ENCODE results near the gene VAX1. TPM values are rescaled to one million over a fixed set of nuclear protein-coding genes. Genes with fewer than 3 reads are reported as not detected.

The VAX1 gene
- total RNA-seq, 1 donor from 2014 or later: not detected

DNA sequence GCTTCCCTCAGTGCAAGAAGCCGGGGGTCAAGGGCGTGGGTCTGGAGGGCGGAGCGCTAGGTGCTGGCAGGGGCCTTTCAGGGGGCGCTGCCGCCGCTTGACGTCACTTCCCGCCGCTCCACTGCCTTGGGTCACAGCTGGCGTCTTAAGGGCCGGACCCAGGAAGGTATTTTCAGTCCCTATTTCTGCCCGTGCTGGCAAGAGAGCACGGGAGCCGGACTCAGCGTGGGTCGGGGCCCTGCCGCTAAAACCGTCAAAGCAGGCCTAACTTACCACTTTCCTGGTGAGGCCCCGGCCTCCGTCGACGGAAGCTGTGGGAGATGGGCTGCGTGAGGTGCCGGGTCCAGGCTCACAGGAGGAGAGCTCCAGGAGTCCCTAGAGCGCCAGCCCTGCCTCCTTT lies 12.0 kb downstream of the VAX1 start:
- Mint-ChIP-seq H3K36me3 (ENCODE audit: low read depth) (no peaks in the 10 kb centered on the region), H3K27me3 (ENCODE audit: low read depth) (peaks cover 39% of the 10 kb centered on the region)

GRCh38 chr10:117112220-117112619 lies 25.9 kb downstream of the VAX1 start:
- no peaks in the 10 kb centered on the region for H3K36me3 Mint-ChIP-seq (ENCODE audit: low read depth)
- H3K27ac Mint-ChIP-seq (ENCODE audit: unreplicated experiment): no peak overlapping the region
- H3K4me1 Mint-ChIP-seq (ENCODE audit: low read depth): no peaks in the 10 kb centered on the region
- no peak overlapping the region for H3K4me3 Mint-ChIP-seq (ENCODE audit: unreplicated experiment)
- no peak for DNase-seq (ENCODE audit: low spot score)
- H3K9me3 Mint-ChIP-seq (ENCODE audit: low read depth): peaks cover 7% of the 10 kb centered on the region
- peaks cover 23% of the 10 kb centered on the region for H3K27me3 Mint-ChIP-seq (ENCODE audit: low read depth)
- TF ChIP-seq CTCF (IDR thresholded peaks at IDR 0.05): peak; percentile 69

More for the DNA sequence above, 12.0 kb downstream of the VAX1 start:
- Mint-ChIP-seq H3K9me3 (ENCODE audit: low read depth) (no peaks in the 10 kb centered on the region), H3K27ac (ENCODE audit: unreplicated experiment) (no peak overlapping the region), H3K4me1 (ENCODE audit: low read depth) (peaks cover 5% of the 10 kb centered on the region), H3K4me3 (ENCODE audit: unreplicated experiment) (no peak overlapping the region)
- TF ChIP-seq CTCF (IDR thresholded peaks at IDR 0.05): no peak
- DNase-seq (ENCODE audit: low spot score): no peak

GRCh38 chr10:117107238-117107637 lies 30.8 kb downstream of the VAX1 start:
- peaks cover 2% of the 10 kb centered on the region for H3K36me3 Mint-ChIP-seq (ENCODE audit: low read depth)
- no peak overlapping the region for H3K27ac Mint-ChIP-seq (ENCODE audit: unreplicated experiment)
- DNase-seq (ENCODE audit: low spot score): no peak
- H3K9me3 Mint-ChIP-seq (ENCODE audit: low read depth): no peaks in the 10 kb centered on the region
- peaks cover 17% of the 10 kb centered on the region for H3K27me3 Mint-ChIP-seq (ENCODE audit: low read depth)
- no peaks in the 10 kb centered on the region for H3K4me1 Mint-ChIP-seq (ENCODE audit: low read depth)
- H3K4me3 Mint-ChIP-seq (ENCODE audit: unreplicated experiment): no peak overlapping the region
- TF ChIP-seq CTCF (IDR thresholded peaks at IDR 0.05): no peak

DNA sequence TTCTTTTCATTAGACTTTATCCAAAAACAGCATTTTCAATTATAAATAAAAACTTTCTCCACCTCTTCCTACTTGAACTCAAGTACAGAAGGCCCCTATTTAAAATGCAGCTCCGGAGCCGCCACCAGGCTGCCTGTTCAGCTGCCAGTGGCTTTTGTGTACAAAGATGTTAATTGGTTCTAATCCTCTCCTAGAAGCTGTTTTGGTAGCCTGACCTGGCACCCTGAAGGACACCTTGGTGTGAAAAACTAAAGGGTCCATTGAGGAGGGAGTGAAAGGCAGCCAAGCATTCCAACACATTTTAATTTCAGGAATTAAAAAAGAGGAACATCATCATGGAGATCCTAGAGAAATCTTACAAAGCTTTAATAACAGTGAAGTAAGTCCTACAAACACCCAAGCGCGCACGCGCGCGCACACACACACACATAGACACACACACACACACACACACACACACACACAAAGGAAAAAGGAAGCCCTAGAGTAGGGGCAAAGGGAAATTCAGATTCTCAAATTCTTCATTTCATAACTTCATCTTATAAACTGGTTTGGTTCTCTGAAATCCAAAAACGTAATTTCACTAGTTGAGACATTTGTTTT lies 41.4 kb downstream of the VAX1 start:
- Mint-ChIP-seq H3K9me3 (ENCODE audit: low read depth) (no peaks in the 10 kb centered on the region), H3K27ac (ENCODE audit: unreplicated experiment) (no peak overlapping the region), H3K4me3 (ENCODE audit: unreplicated experiment) (no peak overlapping the region), H3K27me3 (ENCODE audit: low read depth) (peaks cover 19% of the 10 kb centered on the region), H3K4me1 (ENCODE audit: low read depth) (no peaks in the 10 kb centered on the region), H3K36me3 (ENCODE audit: low read depth) (no peaks in the 10 kb centered on the region)
- no peak for TF ChIP-seq CTCF (IDR thresholded peaks at IDR 0.05)
- DNase-seq (ENCODE audit: low spot score): no peak

DNA sequence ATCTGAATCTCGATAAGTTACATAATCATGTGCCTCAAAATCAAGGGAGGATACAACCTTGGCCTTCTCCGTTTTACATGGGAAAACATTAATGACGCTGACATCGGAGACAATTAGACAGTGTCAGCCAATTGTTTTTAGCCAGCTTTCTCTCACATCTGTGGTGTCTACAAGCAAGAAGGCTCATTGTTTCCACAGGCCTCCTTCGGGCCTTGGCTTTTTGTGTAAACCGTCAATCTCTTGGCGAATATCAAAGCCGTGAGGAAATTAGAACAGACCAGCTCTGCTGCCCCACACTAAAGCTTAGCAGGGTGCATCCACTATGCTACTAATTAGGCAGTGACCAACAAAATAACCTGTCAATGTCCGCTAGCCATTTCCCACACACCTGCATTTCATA lies 43.2 kb downstream of the VAX1 start:
- Mint-ChIP-seq H3K27me3 (ENCODE audit: low read depth) (peaks cover 16% of the 10 kb centered on the region), H3K4me3 (ENCODE audit: unreplicated experiment) (no peak overlapping the region), H3K36me3 (ENCODE audit: low read depth) (no peaks in the 10 kb centered on the region), H3K4me1 (ENCODE audit: low read depth) (no peaks in the 10 kb centered on the region), H3K9me3 (ENCODE audit: low read depth) (no peaks in the 10 kb centered on the region), H3K27ac (ENCODE audit: unreplicated experiment) (no peak overlapping the region)
- TF ChIP-seq CTCF (IDR thresholded peaks at IDR 0.05): no peak
- DNase-seq (ENCODE audit: low spot score): no peak

All from chondrocyte (in vitro differentiated cells).